GM23338 (cell line): ENCODE measurements around the gene CTNND2.

Experiments used
- EZH2 ChIP-seq: fragments of 200-600 bp; sonication (generic); IDR thresholded peaks from one replicate; pipeline ENCODE4 v1.8.0; 2017; ENCODE audit warnings: antibody characterized with exemption, mild to moderate bottlenecking, low read depth; ENCODE audit not compliant: unreplicated experiment
- STAT1 ChIP-seq: IDR thresholded peaks from one replicate; pipeline ENCODE4 v1.6.1; 2016; ENCODE audit warnings: antibody characterized with exemption; ENCODE audit not compliant: unreplicated experiment
- TF ChIP-seq, protein P1 (sequence below), 2 experiments: fragments of 200-600 bp in 1 of 2; sonication (generic) in 1 of 2; conservative IDR thresholded peaks; 2 replicates each; pipeline versions ENCODE4 v1.5.1 to v1.6.1; 2016 to 2017; ENCODE audit warnings: antibody characterized with exemption in 2 of 2, low read depth in 2 of 2, mild to moderate bottlenecking in 2 of 2, moderate library complexity in 1 of 2
- TF ChIP-seq, protein P2 (sequence below): IDR thresholded peaks from one replicate; pipeline ENCODE4 v1.6.1; 2018; ENCODE audit warnings: antibody characterized with exemption; ENCODE audit not compliant: unreplicated experiment

GRCh38 chr5:11700391-11700790 lies 203.9 kb downstream of the CTNND2 start:
- TF ChIP-seq, protein P1, sequence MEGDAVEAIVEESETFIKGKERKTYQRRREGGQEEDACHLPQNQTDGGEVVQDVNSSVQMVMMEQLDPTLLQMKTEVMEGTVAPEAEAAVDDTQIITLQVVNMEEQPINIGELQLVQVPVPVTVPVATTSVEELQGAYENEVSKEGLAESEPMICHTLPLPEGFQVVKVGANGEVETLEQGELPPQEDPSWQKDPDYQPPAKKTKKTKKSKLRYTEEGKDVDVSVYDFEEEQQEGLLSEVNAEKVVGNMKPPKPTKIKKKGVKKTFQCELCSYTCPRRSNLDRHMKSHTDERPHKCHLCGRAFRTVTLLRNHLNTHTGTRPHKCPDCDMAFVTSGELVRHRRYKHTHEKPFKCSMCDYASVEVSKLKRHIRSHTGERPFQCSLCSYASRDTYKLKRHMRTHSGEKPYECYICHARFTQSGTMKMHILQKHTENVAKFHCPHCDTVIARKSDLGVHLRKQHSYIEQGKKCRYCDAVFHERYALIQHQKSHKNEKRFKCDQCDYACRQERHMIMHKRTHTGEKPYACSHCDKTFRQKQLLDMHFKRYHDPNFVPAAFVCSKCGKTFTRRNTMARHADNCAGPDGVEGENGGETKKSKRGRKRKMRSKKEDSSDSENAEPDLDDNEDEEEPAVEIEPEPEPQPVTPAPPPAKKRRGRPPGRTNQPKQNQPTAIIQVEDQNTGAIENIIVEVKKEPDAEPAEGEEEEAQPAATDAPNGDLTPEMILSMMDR (conservative IDR thresholded peaks at IDR 0.05; ENCODE audit: low read depth in 2 of 2): no peak
- TF ChIP-seq STAT1 (no peak), EZH2 (no peak)
- TF ChIP-seq, protein P2, sequence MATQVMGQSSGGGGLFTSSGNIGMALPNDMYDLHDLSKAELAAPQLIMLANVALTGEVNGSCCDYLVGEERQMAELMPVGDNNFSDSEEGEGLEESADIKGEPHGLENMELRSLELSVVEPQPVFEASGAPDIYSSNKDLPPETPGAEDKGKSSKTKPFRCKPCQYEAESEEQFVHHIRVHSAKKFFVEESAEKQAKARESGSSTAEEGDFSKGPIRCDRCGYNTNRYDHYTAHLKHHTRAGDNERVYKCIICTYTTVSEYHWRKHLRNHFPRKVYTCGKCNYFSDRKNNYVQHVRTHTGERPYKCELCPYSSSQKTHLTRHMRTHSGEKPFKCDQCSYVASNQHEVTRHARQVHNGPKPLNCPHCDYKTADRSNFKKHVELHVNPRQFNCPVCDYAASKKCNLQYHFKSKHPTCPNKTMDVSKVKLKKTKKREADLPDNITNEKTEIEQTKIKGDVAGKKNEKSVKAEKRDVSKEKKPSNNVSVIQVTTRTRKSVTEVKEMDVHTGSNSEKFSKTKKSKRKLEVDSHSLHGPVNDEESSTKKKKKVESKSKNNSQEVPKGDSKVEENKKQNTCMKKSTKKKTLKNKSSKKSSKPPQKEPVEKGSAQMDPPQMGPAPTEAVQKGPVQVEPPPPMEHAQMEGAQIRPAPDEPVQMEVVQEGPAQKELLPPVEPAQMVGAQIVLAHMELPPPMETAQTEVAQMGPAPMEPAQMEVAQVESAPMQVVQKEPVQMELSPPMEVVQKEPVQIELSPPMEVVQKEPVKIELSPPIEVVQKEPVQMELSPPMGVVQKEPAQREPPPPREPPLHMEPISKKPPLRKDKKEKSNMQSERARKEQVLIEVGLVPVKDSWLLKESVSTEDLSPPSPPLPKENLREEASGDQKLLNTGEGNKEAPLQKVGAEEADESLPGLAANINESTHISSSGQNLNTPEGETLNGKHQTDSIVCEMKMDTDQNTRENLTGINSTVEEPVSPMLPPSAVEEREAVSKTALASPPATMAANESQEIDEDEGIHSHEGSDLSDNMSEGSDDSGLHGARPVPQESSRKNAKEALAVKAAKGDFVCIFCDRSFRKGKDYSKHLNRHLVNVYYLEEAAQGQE: no peak
